Measurements from ENCODE around the gene N4BP2L2. TPM values are rescaled to one million over a fixed set of nuclear protein-coding genes. Genes with fewer than 3 reads are reported as not detected.

The N4BP2L2 gene
- total RNA-seq, 2 donors from 2014 or later: 59.6 to 82.3 TPM

- Histone ChIP-seq H3K27me3 (no peaks in the 10 kb centered on the region), H3K9ac (ENCODE audit: low read depth in 2 of 2, low read length in 2 of 2) (no peak overlapping the region), H3K27ac (no peak overlapping the region), H3K4me1 (no peaks in the 10 kb centered on the region), H3K9me3 (no peaks in the 10 kb centered on the region), H3K4me3 (no peak overlapping the region), H3K36me3 (no peaks in the 10 kb centered on the region)
- TF ChIP-seq, protein P1, sequence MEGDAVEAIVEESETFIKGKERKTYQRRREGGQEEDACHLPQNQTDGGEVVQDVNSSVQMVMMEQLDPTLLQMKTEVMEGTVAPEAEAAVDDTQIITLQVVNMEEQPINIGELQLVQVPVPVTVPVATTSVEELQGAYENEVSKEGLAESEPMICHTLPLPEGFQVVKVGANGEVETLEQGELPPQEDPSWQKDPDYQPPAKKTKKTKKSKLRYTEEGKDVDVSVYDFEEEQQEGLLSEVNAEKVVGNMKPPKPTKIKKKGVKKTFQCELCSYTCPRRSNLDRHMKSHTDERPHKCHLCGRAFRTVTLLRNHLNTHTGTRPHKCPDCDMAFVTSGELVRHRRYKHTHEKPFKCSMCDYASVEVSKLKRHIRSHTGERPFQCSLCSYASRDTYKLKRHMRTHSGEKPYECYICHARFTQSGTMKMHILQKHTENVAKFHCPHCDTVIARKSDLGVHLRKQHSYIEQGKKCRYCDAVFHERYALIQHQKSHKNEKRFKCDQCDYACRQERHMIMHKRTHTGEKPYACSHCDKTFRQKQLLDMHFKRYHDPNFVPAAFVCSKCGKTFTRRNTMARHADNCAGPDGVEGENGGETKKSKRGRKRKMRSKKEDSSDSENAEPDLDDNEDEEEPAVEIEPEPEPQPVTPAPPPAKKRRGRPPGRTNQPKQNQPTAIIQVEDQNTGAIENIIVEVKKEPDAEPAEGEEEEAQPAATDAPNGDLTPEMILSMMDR (IDR thresholded peaks at IDR 0.05): no peak
- intact Hi-C loops (cut with DNase I): no loop called here
- DNase-seq: no peak
Measured at GRCh38 chr13:32390048-32390447, 148.5 kb downstream of the N4BP2L2 start.

GRCh38 chr13:32385410-32385809, 153.2 kb downstream of the N4BP2L2 start:
- DNase-seq: no peak
- TF ChIP-seq, protein P1 (IDR thresholded peaks at IDR 0.05): no peak
- Histone ChIP-seq H3K4me1 (no peaks in the 10 kb centered on the region), H3K9me3 (no peaks in the 10 kb centered on the region), H3K9ac (ENCODE audit: low read depth in 2 of 2, low read length in 2 of 2) (no peak overlapping the region), H3K4me3 (no peak overlapping the region), H3K27me3 (no peaks in the 10 kb centered on the region), H3K36me3 (no peaks in the 10 kb centered on the region), H3K27ac (no peak overlapping the region)
- intact Hi-C loops (cut with DNase I): loop anchor here (10.0 kb wide), 1 partner anchor 199 kb away; the partner anchor contains the start of gene PDS5B

DNA sequence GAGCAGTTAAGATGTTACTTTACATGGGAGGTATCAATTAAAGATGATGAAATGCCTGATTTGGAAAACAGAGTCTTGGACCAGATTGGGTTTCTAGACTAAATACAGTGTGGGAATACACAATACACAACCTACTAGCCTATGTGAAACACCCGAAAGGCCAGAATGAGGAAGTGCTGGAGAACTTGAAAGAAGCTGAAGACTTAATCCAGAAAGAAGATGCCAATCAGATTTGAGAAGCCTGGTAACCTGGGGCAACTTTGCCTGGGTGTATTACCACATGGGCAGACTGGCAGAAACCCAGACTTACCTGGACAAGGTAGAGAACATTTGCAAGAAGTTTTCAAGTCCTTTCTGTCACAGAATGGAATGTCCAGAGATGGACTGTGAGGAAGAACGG, 153.9 kb downstream of the N4BP2L2 start:
- Histone ChIP-seq H3K27me3 (no peaks in the 10 kb centered on the region), H3K36me3 (no peaks in the 10 kb centered on the region), H3K4me1 (no peaks in the 10 kb centered on the region), H3K9ac (ENCODE audit: low read depth in 2 of 2, low read length in 2 of 2) (no peak overlapping the region), H3K27ac (no peak overlapping the region), H3K9me3 (no peaks in the 10 kb centered on the region), H3K4me3 (no peak overlapping the region)
- TF ChIP-seq, protein P1 (IDR thresholded peaks at IDR 0.05): no peak
- no peak for DNase-seq
- intact Hi-C loops (cut with DNase I): loop anchor here (10.0 kb wide), 1 partner anchor 200 kb away; the partner anchor contains the start of gene PDS5B

DNA sequence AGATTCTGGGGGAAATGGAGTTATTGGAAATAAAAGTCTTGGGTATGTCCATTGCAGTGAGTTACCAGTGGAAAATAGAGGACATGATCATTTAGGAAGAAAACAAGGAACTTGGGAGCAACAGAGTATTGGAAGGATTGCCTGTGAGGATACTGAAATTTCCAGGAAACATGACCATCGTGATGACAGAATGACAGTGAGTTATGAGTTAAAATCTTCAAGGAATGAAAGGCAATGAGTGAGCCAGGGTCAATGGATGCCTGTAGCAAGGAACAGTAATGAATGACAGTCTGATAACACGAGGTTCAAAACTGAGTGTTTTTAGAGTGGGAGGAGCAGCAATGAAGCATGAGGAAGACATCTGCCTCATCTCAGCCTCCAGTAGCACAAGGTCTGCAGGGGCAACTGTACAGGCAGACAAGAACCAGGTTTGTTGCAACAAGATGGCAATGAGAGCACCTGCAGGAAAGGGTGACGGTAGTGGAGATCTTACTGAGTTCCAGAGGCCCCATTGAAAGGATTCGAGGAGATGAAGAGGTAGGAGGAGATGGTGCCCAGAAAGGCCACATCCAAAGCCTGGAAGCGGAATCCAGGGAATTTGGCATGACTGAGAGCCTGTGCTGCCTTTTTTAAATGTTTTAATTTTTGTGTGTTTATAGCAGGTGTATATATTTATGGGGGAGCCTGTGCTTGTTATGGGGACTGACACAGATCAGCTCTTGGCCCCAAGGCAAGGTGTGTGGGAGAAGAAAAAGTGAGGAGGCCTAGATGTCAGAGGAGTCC, 154.6 kb downstream of the N4BP2L2 start:
- Histone ChIP-seq H3K27ac (no peak overlapping the region), H3K9ac (ENCODE audit: low read depth in 2 of 2, low read length in 2 of 2) (no peak overlapping the region), H3K4me1 (no peaks in the 10 kb centered on the region), H3K4me3 (no peak overlapping the region), H3K36me3 (no peaks in the 10 kb centered on the region), H3K27me3 (no peaks in the 10 kb centered on the region), H3K9me3 (no peaks in the 10 kb centered on the region)
- TF ChIP-seq, protein P1 (IDR thresholded peaks at IDR 0.05): no peak
- DNase-seq: no peak
- intact Hi-C loops (cut with DNase I): loop anchor here (10.0 kb wide), 1 partner anchor 201 kb away; the partner anchor contains the start of gene PDS5B

Other genes with a start within 250 kb of the N4BP2L2 start
- gene ZAR1L, start 223.4 kb downstream of the N4BP2L2 start, total RNA-seq: not detected
- gene BRCA2, start 223.3 kb downstream of the N4BP2L2 start, total RNA-seq: 10 to 100 TPM in 1 of 2 donors, 1 to 10 TPM in 1; 4.8 to 12.1 TPM
- gene N4BP2L1, start 110.7 kb downstream of the N4BP2L2 start, total RNA-seq: 10 to 100 TPM in 1 of 2 donors, 1 to 10 TPM in 1; 4.8 to 10.3 TPM
- 10 to 100 TPM; 34.0 to 37.0 TPM for gene PDS5B, start 47.7 kb upstream of the N4BP2L2 start, total RNA-seq